Activated CD4-positive, alpha-beta T cell treated with anti-CD3 and anti-CD28 coated beads, Interleukin-2, amount 50 U/mL, for 24 hours (primary cell): Measurements from ENCODE around the gene JMJD8.
"Not testable (repeated sequence)": the region's sequence is repeated elsewhere in the genome, so short reads cannot be mapped to it uniquely, and the experiment has no call there.

Experiments used
- DNase-seq, 2 donors: peaks; one replicate each; pipeline ENCODE4 v3.0.0-alpha.2; 2020; ENCODE audit warnings: low read depth in 1 of 2, low spot score in 1 of 2

The JMJD8 gene

GRCh38 chr16:692356-693108 lies 8.4 kb upstream of the JMJD8 start:
- DNase-seq, result no peak

- not testable (repeated sequence) for DNase-seq
These were observed 7.1 kb upstream of the JMJD8 start for GRCh38 chr16:691242-691641.

- DNase-seq, result no peak
These were observed 5.2 kb upstream of the JMJD8 start for GRCh38 chr16:689175-689897.

GRCh38 chr16:687499-687898 lies 3.4 kb upstream of the JMJD8 start:
- DNase-seq, result no peak

- DNase-seq, result no peak
These were observed 2.5 kb upstream of the JMJD8 start for GRCh38 chr16:686459-687260.

GRCh38 chr16:685967-686366 lies 1.8 kb upstream of the JMJD8 start:
- DNase-seq, result no peak

GRCh38 chr16:684961-685696 lies 995 bp upstream of the JMJD8 start:
- no peak for DNase-seq

GRCh38 chr16:683396-684070 lies 601 bp downstream of the JMJD8 start:
- DNase-seq, result no peak

- no peak for DNase-seq
These were observed 1.4 kb downstream of the JMJD8 start for GRCh38 chr16:682493-683395.

GRCh38 chr16:681746-682427 lies 2.2 kb downstream of the JMJD8 start:
- no peak for DNase-seq

- DNase-seq, result no peak
These were observed 3.0 kb downstream of the JMJD8 start for GRCh38 chr16:680967-681745.

- DNase-seq, result no peak
These were observed 3.5 kb downstream of the JMJD8 start for GRCh38 chr16:680625-680945.

- peak; percentile 78 to 84 for DNase-seq
These were observed 4.1 kb downstream of the JMJD8 start, which contains the start of gene STUB1 for GRCh38 chr16:679814-680624. Gene STUB1 (plus strand): TSS chr16:680410. CDS start chr16:680526, 116 bp downstream.

GRCh38 chr16:678858-679813 lies 5.0 kb downstream of the JMJD8 start:
- no peak for DNase-seq

GRCh38 chr16:678209-678857 lies 5.8 kb downstream of the JMJD8 start:
- no peak for DNase-seq
